ENCODE data around the gene HSPB9.
"Not testable (repeated sequence)": the region's sequence is repeated elsewhere in the genome, so short reads cannot be mapped to it uniquely, and the experiment has no call there.

Gene HSPB9

GRCh38 chr17:42120161-42120769, 2.3 kb upstream of the HSPB9 start:
- DNase-seq = no peak

- DNase-seq = peak; percentile 76 to 83 (median 79)
These were observed 1.5 kb upstream of the HSPB9 start, which contains the start of gene KAT2A for GRCh38 chr17:42120770-42121769. TSS of gene KAT2A (minus strand) at chr17:42121367. CDS start at chr17:42121304, 63 bp downstream.

GRCh38 chr17:42124256-42124655, 1.7 kb downstream of the HSPB9 start:
- no peak for DNase-seq

GRCh38 chr17:42125565-42125964, 3.0 kb downstream of the HSPB9 start:
- DNase-seq = no peak

- DNase-seq = no peak
These were observed 4.2 kb downstream of the HSPB9 start for GRCh38 chr17:42126836-42127235.

GRCh38 chr17:42127414-42127813, 4.8 kb downstream of the HSPB9 start:
- no peak for DNase-seq

GRCh38 chr17:42129109-42129837, 6.7 kb downstream of the HSPB9 start:
- DNase-seq = no peak

GRCh38 chr17:42130310-42130936, 7.8 kb downstream of the HSPB9 start:
- DNase-seq = no peak

GRCh38 chr17:42131232-42131631, 8.6 kb downstream of the HSPB9 start:
- no peak for DNase-seq

GRCh38 chr17:42131981-42132432, 9.4 kb downstream of the HSPB9 start:
- no peak for DNase-seq

- peak in 1 of 3 experiments; percentile 86 for DNase-seq
These were observed 10.3 kb downstream of the HSPB9 start for GRCh38 chr17:42132941-42133340.

GRCh38 chr17:42133461-42134041, 10.9 kb downstream of the HSPB9 start:
- DNase-seq = peak; percentile 60 to 89 (median 87)

- DNase-seq = no peak
These were observed 12.5 kb downstream of the HSPB9 start for GRCh38 chr17:42135151-42135550.

- DNase-seq = peak in 2 of 3 experiments; percentile 45 to 66
These were observed 13.4 kb downstream of the HSPB9 start for GRCh38 chr17:42135664-42136653.

- DNase-seq = no peak
These were observed 14.0 kb downstream of the HSPB9 start for GRCh38 chr17:42136654-42137051.

- DNase-seq = no peak
These were observed 16.3 kb downstream of the HSPB9 start for GRCh38 chr17:42138749-42139492.

GRCh38 chr17:42140690-42141089, 18.1 kb downstream of the HSPB9 start:
- DNase-seq = not testable (repeated sequence)

- DNase-seq = no peak
These were observed 18.8 kb downstream of the HSPB9 start for GRCh38 chr17:42141382-42141781.

- DNase-seq = no peak
These were observed 19.8 kb downstream of the HSPB9 start for GRCh38 chr17:42142371-42142896.

GRCh38 chr17:42143138-42143537, 20.5 kb downstream of the HSPB9 start:
- not testable (repeated sequence) for DNase-seq

All from NCI-H1417 (cell line).